ENCODE measurements around the gene HES4. TPM values are rescaled to one million over a fixed set of nuclear protein-coding genes. Genes with fewer than 3 reads are reported as not detected.
A peak's percentile ranks its signal among the peaks of the same experiment; 100 is the strongest.

HES4 gene
- total and polyA plus RNA-seq, 7 donors, result 2.3 to 21.8 (median 12.3) TPM

DNA sequence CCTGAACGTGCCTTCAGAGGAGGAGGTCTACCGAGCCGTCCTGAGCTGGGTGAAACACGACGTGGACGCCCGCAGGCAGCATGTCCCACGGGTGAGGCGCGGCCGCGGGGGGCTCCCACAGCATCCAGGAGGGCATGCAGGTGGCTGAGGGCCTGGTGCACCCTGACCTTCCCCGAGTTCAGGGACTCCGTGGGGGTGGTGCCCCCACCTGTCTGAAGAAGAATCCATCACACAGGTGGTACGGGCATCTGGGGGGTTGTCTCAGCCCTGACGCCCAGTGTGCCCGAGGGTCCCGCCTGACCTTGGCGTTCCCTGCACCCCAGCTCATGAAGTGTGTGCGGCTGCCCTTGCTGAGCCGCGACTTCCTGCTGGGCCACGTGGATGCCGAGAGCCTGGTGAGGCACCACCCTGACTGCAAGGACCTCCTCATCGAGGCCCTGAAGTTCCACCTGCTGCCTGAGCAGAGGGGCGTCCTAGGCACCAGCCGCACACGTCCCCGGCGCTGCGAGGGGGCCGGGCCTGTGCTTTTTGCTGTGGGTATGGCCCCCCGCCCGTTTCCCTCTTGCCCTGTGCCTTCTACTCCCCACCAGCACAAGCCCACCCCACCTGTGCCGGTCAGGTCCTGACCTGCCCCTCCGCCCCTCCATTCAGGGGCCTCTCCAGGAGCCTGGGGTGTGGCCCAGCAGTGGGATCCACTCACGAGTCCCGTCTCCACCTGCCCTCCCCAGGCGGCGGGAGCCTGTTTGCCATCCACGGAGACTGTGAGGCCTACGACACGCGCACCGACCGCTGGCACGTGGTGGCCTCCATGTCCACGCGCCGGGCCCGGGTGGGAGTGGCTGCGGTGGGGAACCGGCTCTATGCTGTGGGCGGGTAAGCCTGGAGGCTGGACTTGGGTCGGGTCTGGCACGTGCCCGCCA, 37.3 kb downstream of the HES4 start:
- no peak for DNase-seq
- no peaks in the 10 kb centered on the region for H3K9me3 ChIP-seq
- intact Hi-C loops (cut with DNase I), result no loop called here
- H3K36me3 ChIP-seq (ENCODE audit: insufficient read depth in 1 of 2, low read depth in 1 of 2), result peaks cover 0 to 12% of the 10 kb centered on the region in 2 donors
- no peak overlapping the region for H3K27ac ChIP-seq
- 93 to 95% (median 94%) methylated on average over 55 to 57 of the region's 57 CpGs for WGBS, 3 donors
- peaks cover 28% of the 10 kb centered on the region for H3K4me1 ChIP-seq
- H3K27me3 ChIP-seq (ENCODE audit: insufficient read depth in 3 of 3, low read length in 2 of 3), result peaks cover 0 to 16% (median 3%) of the 10 kb centered on the region in 3 donors
- no peak for ATAC-seq
- no peak overlapping the region for H3K4me3 ChIP-seq
- TF ChIP-seq, protein P1, sequence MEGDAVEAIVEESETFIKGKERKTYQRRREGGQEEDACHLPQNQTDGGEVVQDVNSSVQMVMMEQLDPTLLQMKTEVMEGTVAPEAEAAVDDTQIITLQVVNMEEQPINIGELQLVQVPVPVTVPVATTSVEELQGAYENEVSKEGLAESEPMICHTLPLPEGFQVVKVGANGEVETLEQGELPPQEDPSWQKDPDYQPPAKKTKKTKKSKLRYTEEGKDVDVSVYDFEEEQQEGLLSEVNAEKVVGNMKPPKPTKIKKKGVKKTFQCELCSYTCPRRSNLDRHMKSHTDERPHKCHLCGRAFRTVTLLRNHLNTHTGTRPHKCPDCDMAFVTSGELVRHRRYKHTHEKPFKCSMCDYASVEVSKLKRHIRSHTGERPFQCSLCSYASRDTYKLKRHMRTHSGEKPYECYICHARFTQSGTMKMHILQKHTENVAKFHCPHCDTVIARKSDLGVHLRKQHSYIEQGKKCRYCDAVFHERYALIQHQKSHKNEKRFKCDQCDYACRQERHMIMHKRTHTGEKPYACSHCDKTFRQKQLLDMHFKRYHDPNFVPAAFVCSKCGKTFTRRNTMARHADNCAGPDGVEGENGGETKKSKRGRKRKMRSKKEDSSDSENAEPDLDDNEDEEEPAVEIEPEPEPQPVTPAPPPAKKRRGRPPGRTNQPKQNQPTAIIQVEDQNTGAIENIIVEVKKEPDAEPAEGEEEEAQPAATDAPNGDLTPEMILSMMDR (IDR thresholded peaks at IDR 0.05), result no peak

DNA sequence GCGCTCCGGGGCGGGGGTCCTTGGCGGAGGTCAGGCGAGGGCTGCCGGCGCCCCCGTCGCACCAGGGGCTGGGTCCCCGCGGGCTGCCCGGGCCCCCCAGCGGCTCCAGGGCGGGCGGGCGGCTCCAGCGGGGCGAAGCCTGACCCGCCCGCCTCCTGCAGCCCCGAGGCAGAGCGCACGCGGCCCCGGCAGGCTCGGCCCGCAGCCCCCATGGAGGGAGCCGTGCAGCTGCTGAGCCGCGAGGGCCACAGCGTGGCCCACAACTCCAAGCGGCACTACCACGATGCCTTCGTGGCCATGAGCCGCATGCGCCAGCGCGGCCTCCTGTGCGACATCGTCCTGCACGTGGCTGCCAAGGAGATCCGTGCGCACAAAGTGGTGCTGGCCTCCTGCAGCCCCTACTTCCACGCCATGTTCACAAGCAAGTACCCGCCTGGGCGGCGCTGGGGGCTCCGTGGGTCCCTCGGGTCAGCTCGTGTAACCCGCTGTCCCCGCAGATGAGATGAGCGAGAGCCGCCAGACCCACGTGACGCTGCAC, 38.7 kb downstream of the HES4 start:
- intact Hi-C loops (cut with DNase I), result no loop called here
- 29 to 47% (median 39%) methylated on average over 31 to 56 of the region's 56 CpGs for WGBS, 3 donors
- TF ChIP-seq, protein P1 (IDR thresholded peaks at IDR 0.05), result no peak
- H3K4me1 ChIP-seq, result peaks cover 21% of the 10 kb centered on the region
- H3K9me3 ChIP-seq, result no peaks in the 10 kb centered on the region
- peaks cover 0 to 19% of the 10 kb centered on the region in 2 donors for H3K36me3 ChIP-seq (ENCODE audit: insufficient read depth in 1 of 2, low read depth in 1 of 2)
- peak overlapping the region; percentile 86 for H3K4me3 ChIP-seq
- DNase-seq, result no peak
- no peak for ATAC-seq
- H3K27me3 ChIP-seq (ENCODE audit: insufficient read depth in 3 of 3, low read length in 2 of 3), result peaks cover 0 to 4% (median 0%) of the 10 kb centered on the region in 3 donors
- H3K27ac ChIP-seq, result no peak overlapping the region

DNA sequence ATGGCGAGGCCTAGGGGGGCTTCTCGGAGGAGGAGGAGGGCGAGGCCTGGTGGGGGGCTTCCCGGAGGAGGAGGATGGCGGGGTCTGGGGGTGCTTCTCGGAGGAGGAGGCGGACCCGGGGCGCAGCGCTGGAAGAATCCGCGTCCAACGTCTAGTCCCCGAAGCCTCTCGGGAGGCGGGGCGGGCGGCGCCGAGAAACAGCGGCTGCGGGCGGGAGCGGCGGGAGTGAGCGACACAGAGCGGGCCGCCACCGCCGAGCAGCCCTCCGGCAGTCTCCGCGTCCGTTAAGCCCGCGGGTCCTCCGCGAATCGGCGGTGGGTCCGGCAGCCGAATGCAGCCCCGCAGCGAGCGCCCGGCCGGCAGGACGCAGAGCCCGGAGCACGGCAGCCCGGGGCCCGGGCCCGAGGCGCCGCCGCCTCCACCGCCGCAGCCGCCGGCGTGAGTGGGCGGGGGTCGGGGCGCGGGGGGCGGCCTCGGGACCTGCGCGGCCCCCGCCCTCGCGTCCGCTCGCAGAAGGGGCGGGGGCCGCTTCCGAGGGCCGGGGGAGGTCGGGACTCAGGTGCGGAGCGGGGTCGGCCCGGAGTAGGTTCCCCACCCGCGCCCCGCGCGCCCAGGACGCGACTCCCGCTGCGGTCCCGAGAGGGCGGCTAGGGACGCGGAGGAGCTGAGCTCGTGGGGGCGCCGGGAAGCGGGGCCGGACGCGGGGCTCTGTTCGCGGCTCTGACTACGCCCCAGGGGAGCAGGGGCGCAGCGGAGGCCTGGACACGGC, 39.4 kb downstream of the HES4 start, which contains the start of gene KLHL17:
Gene KLHL17 (plus strand): TSS at position 222 of the 769 bp plus-strand sequence. CDS start 110 bp downstream, at position 332.
- WGBS, 3 donors, result 0 to 1% (median 0%) methylated on average over 29 to 109 of the region's 109 CpGs
- TF ChIP-seq, protein P1 (IDR thresholded peaks at IDR 0.05), result no peak
- intact Hi-C loops (cut with DNase I), result no loop called here
- Histone ChIP-seq H3K27me3 (ENCODE audit: insufficient read depth in 3 of 3, low read length in 2 of 3) (no peaks in the 10 kb centered on the region), H3K4me1 (peaks cover 17% of the 10 kb centered on the region), H3K27ac (no peak within 1 kb of the TSS), H3K36me3 (ENCODE audit: insufficient read depth in 1 of 2, low read depth in 1 of 2) (peaks cover 0 to 26% of the 10 kb centered on the region in 2 donors), H3K4me3 (peak within 1 kb of the TSS; percentile 86), H3K9me3 (no peaks in the 10 kb centered on the region)
- peak; percentile 53 to 77 (median 64) for ATAC-seq
- peak; percentile 86 to 88 for DNase-seq

DNA sequence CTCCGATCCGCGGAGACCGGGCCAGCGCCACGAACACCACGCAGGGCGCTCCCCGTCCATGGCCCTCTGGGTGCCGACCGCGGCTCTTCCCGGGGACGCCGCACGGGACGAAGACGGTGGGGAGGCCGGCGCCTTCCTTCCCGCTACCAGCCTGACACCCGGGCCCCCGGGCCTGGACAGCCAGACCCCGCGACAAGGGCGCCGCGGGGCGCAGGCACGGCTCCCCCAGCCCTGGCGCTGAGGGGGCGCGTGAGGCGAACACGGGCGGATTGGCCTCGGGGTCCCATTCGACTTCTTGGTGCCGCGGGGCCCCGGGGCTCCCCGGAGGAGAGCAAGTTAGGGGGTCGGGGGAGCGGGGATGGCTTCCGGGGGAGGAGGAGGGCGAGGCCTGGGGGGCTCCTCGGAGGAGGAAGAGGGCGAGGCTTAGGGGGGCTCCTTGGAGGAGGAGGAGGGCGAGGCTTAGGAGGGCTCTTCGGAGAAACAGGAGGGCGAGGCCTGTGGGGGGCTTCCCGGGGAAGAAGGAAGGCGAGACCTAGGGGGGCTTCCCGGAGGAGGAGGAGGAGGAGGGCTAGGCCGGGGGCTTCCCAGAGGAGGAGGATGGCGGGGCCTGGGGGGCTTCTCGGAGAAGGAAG, 40.0 kb downstream of the HES4 start:
- Histone ChIP-seq H3K4me3 (peak overlapping the region; percentile 86), H3K4me1 (peaks cover 17% of the 10 kb centered on the region), H3K27me3 (ENCODE audit: insufficient read depth in 3 of 3, low read length in 2 of 3) (no peaks in the 10 kb centered on the region), H3K27ac (no peak overlapping the region), H3K9me3 (no peaks in the 10 kb centered on the region), H3K36me3 (ENCODE audit: insufficient read depth in 1 of 2, low read depth in 1 of 2) (peaks cover 2 to 33% of the 10 kb centered on the region in 2 donors)
- intact Hi-C loops (cut with DNase I), result no loop called here
- ATAC-seq (peak; percentile 2 to 30 (median 22)), DNase-seq (peak in 1 of 2 donors; percentile 68)
- TF ChIP-seq, protein P1 (IDR thresholded peaks at IDR 0.05), result no peak
- WGBS, 3 donors, result 21 to 29% (median 27%) methylated on average over 43 to 57 of the region's 57 CpGs

Measured in psoas muscle (tissue), 8 donors.